ENCODE measurements around the gene ITGAL.
A peak's percentile ranks its signal among the peaks of the same experiment; 100 is the strongest.
"Not testable (repeated sequence)": the region's sequence is repeated elsewhere in the genome, so short reads cannot be mapped to it uniquely, and the experiment has no call there.

The ITGAL gene

GRCh38 chr16:30457743-30458560, 14.6 kb upstream of the ITGAL start:
- no peak for DNase-seq

DNA sequence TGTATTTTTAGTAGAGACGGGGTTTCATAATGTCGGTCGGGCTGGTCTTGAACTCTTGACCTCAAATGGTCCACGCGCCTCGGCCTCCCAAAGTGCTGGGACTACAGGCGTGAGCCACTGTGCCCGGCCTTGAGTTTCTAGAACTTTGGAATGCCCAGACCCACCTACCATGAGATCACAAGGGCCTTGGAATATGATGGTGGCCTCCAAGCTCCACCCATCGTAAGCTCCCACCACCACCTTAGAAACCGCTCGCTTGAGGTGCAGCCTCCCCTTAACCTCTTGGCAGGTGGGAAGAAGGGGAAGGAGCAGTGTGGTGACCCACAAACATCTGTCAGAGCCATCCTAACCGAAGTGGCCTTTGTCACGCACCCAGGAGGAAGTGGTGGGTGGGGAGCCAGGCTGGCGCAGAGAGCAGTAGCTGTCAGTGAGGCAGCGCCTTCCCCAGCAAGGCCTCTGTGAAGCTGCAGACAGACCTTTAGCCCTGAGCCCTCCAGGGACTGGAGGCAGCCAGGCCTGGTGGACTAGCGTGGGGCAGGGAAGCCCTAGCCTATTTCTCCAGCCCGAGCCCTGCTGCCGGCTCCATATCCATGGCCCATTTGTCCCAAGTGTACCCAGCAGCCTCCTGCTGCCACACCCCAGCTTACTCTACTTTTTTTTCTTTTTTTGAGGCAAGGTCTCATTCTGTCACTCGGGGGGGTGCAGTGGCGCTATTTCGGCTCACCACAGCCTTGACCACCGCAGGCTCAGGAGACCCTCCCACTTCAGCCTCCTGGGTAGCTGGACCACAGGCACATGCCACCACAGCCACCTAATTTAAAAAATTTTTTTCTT, 13.8 kb upstream of the ITGAL start:
- peak in 5 of 56 donors; percentile 2 to 14 (median 4) for DNase-seq

GRCh38 chr16:30459456-30459855, 13.1 kb upstream of the ITGAL start:
- DNase-seq: no peak

DNA sequence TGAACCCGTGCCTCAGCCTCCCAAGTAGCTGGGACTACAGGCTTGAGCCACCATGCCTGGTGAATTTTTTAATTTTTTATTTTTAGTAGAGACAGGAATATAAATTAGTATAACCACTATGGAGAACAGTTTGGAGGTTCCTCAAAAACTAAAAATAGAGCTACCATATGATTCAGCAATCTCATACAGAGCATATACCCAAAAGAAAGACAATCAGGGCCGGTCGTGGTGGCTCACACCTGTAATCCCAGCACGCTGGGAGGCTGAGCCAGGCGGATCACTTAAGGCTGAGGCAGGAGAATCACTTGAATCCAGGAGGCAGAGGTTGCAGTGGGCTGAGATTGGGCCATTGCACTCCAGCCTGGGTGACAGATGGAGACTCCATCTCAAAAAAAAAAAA, 11.1 kb upstream of the ITGAL start:
- DNase-seq: not testable (repeated sequence)

- DNase-seq: no peak
These were observed 8.5 kb upstream of the ITGAL start for GRCh38 chr16:30464078-30464477.

- no peak for DNase-seq
These were observed 2.4 kb upstream of the ITGAL start for GRCh38 chr16:30470170-30470512.

DNA sequence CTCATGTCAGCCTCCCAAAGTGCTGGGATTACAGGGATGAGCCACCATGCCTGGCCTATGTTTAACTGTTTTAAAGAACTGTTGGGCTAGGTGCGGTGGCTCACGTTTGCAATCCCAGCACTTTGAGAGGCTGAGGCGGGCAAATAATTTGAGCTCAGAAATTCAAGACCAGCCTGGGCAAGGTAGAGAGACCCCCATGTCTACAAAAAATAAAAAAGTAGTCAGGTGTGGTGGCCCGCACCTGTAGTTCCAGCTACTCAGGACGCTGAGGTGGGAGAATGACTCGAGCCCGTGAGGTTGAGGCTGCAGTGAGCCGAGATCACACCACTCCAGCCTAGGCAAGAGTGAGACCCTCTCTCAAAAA, 1.9 kb upstream of the ITGAL start:
- no peak for DNase-seq

DNA sequence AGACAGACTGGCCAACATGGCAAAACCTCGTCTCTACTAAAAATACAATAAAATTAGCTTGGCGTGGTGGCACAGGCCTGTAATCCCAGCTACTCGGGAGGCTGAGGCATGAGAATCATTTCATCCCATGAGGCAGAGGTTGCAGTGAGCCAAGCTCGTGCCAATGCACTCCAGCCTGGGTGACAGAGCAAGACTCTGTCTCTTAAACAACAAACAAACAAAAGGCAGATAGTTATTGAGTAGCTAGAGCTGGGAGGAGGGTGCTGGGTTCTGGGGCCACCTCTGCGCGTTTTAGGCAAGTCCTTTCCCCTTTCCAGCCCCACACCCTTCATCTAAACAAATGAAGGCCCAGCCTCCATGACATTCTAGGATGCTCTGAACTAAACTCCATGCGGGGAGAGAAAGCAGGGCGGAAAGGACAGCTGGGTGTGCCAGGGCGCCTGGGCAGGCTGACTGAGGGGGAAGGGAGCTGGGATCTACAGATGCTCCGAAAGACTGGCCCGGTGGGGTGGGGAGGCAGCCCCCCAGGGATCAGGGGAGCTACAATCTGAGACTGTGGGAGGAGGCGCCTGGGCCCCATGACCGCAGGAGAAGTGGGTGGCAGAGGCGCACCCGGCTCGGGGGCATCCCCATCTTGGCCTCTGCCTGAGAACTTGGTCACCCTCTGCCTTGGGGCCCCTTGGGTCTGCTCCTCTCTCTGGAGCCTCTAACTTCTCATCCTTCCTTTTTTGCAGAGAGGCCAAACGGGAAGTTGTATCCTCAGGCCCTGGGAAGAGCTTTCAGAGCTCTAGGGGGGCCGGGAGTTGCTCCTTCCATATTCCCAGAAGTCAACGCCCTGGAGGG, 910 bp downstream of the ITGAL start:
- DNase-seq: no peak

GRCh38 chr16:30474074-30474452, 1.5 kb downstream of the ITGAL start:
- no peak for DNase-seq

DNA sequence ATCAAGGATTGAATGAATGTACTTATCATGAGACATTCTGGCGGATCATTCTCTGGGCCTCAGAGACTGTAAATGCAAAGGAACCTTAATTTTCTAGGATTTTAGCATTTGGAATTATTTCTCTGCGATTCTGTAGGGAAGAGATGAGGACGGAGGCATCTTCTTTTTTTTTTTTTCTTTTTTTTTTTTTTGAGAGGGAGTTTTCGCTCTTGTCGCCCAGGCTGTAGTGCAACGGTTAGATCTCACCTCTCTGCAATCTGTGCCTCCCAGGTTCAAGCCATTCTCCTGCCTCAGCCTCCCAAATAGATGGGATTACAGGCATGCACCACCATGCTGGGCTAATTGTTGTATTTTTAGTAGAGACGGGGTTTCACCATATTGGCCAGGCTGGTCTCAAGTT, 2.1 kb downstream of the ITGAL start:
- DNase-seq: no peak

DNA sequence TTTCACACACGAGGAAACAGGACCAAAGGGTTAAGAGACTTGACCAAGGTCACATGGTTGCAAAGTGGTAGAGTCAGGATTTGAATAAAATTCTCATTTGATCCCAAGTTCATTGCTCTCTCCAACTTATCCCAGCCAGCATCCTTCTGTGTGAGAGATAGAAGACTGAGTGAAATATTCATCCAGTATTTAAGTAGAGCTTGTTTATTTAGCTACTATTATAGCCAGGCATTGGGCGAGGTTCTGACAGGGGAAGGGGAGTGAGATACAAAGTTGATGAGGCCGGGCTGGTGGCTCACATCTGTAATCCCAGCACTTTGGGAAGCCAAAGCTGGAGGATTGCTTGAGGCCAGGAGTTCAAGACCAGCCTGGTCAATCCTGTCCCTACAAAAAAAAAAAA, 4.4 kb downstream of the ITGAL start:
- DNase-seq: no peak

- DNase-seq: not testable (repeated sequence)
These were observed 5.2 kb downstream of the ITGAL start for GRCh38 chr16:30477773-30478172.

- no peak for DNase-seq
These were observed 6.4 kb downstream of the ITGAL start for GRCh38 chr16:30478766-30479478.

DNA sequence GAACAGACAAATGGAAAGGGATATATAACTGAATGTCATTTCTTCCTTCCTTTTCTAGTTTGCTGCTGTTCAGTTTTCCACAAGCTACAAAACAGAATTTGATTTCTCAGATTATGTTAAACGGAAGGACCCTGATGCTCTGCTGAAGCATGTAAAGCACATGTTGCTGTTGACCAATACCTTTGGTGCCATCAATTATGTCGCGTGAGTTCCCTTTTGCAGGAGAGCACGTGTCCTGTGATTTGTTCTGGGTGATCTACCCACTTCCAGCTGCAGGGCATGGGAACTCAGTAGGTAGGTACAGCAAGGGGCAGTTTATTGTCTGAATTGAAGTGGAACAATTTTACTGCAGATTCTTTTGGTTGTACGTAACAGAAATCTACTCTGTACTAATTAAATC, 8.8 kb downstream of the ITGAL start:
- no peak for DNase-seq

DNA sequence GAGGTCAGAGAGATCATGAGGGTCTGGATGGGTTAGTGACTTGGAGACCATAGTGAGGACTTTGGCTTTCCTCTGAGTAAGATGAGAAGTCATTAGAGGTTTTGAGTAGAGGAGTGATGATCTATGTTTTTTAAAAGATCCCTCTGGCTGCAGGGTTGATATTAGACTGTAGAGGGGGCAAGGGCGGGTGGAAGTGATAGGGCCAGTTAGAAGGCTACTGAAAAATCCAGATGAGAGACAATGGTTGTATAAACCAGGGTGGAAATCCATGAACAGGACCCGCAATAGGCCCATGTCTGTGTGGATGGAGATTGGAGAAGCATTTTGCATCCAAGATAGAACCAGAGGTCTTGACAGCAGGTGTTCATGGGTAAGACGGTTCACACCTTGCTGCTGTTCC, 9.8 kb downstream of the ITGAL start:
- no peak for DNase-seq

DNA sequence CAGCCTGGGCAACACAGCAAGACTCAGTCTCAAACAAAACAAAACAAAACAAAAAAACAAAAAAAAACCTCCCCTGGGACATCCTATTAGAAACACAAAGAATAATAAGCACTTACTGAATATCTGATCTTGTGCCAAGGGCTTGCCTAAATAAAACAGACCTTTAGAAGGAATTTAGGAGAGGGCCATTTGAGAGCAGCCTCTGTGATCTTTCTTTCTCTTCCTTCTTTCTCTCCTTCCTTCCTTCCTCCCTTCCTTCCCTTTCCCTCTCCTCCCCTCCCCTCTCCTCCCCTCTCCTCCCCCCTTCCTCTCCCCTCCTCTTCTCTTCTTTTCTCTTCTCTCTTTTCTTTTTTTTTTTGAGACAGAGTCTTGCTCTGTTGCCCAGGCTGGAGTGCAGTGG, 12.3 kb downstream of the ITGAL start:
- DNase-seq: no peak

GRCh38 chr16:30485818-30486436, 13.4 kb downstream of the ITGAL start:
- no peak for DNase-seq

DNA sequence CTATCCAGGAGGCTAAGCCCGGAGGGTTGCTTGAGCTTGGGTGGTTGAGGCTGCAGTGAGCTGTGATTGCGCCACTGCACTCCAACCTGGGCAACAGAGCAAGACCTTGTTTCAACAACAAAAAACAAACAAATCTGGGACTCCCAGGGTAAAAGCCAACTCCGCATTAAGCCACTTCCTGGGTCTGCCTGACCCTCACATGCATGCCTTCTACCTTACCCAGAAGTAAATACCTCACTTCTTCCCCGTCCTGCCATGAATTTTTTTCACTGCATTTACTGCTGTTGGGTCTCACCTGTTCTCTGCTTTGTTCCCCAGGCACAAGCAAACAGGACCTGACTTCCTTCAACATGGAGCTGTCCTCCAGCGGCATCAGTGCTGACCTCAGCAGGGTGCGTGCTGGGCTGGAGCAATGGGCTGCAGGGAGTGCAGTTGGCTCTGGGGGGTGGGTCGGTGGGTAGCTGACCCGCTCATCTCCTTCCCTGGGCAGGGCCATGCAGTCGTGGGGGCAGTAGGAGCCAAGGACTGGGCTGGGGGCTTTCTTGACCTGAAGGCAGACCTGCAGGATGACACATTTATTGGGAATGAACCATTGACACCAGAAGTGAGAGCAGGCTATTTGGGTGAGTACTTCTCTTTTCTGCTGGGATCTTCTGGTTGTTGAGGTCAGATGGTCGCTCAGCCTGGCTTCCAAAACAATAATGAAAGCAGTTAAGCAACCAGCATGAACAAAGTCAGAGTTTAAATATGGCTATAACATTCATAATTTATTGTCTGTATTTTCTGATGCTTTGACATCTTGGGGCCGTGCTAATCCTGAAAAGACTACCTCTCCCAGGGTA, 16.4 kb downstream of the ITGAL start:
- no peak for DNase-seq

GRCh38 chr16:30490210-30490609, 17.7 kb downstream of the ITGAL start:
- DNase-seq: peak in 1 of 56 donors; percentile 0

GRCh38 chr16:30491229-30491628, 18.7 kb downstream of the ITGAL start:
- DNase-seq: no peak

Data from amygdala (tissue), 56 donors.